HG02642 (cell line): ENCODE data around the gene SLC9A8.

Source experiments
- ATAC-seq: cut with Tn5 transposase; IDR thresholded peaks from one replicate; pipeline ENCODE4 v1.9.1; 2021; ENCODE audit warnings: mild to moderate bottlenecking; ENCODE audit not compliant: unreplicated experiment, poor library complexity

SLC9A8 gene

GRCh38 chr20:49810491-49811190, 2.0 kb upstream of the SLC9A8 start:
- no peak for ATAC-seq

- ATAC-seq = no peak
Measured at GRCh38 chr20:49811825-49812506, 662 bp upstream of the SLC9A8 start.

- no peak for ATAC-seq
Measured at GRCh38 chr20:49813305-49813974, 812 bp downstream of the SLC9A8 start.

- ATAC-seq = no peak
Measured at GRCh38 chr20:49814057-49814694, 1.5 kb downstream of the SLC9A8 start.

- ATAC-seq = no peak
Measured at GRCh38 chr20:49818816-49819215, 6.2 kb downstream of the SLC9A8 start.

GRCh38 chr20:49819702-49820101, 7.1 kb downstream of the SLC9A8 start:
- no peak for ATAC-seq

- no peak for ATAC-seq
Measured at GRCh38 chr20:49821381-49821780, 8.8 kb downstream of the SLC9A8 start.

GRCh38 chr20:49821870-49822331, 9.3 kb downstream of the SLC9A8 start:
- ATAC-seq = no peak

- ATAC-seq = no peak
Measured at GRCh38 chr20:49823152-49823847, 10.7 kb downstream of the SLC9A8 start.

GRCh38 chr20:49824206-49824605, 11.6 kb downstream of the SLC9A8 start:
- ATAC-seq = no peak

- ATAC-seq = no peak
Measured at GRCh38 chr20:49825521-49826033, 12.9 kb downstream of the SLC9A8 start.

GRCh38 chr20:49831022-49831769, 18.6 kb downstream of the SLC9A8 start:
- no peak for ATAC-seq

GRCh38 chr20:49831770-49832631, 19.4 kb downstream of the SLC9A8 start:
- no peak for ATAC-seq

- ATAC-seq = no peak
Measured at GRCh38 chr20:49832632-49833327, 20.2 kb downstream of the SLC9A8 start.

- ATAC-seq = no peak
Measured at GRCh38 chr20:49833483-49833882, 20.9 kb downstream of the SLC9A8 start.

- ATAC-seq = no peak
Measured at GRCh38 chr20:49835031-49835430, 22.4 kb downstream of the SLC9A8 start.

- no peak for ATAC-seq
Measured at GRCh38 chr20:49838546-49838945, 25.9 kb downstream of the SLC9A8 start.

GRCh38 chr20:49843139-49843538, 30.5 kb downstream of the SLC9A8 start:
- ATAC-seq = no peak
